Neural cell (in vitro differentiated cells): Measurements from ENCODE around the gene PARP12. TPM values are rescaled to one million over a fixed set of nuclear protein-coding genes. Genes with fewer than 3 reads are reported as not detected.

Source experiments
- H2AFZ ChIP-seq: fragments of 200-600, 300-800 bp; sonication (generic), shearing (Covaris generic); 2 replicates; pipeline ENCODE4 v1.6.0; 2014; ENCODE audit warnings: low read depth, mild to moderate bottlenecking, antibody characterized with exemption, low read length, moderate library complexity
- H3F3A ChIP-seq: fragments of 200-600 bp; shearing (Covaris generic); 2 replicates; pipeline ENCODE4 v1.6.1; 2016; ENCODE audit warnings: mild to moderate bottlenecking, moderate library complexity, mixed read lengths, antibody characterized with exemption, low read length; ENCODE audit not compliant: insufficient read depth, poor library complexity, severe bottlenecking
- H3K27ac ChIP-seq: fragments of 200-600, 300-800 bp; sonication (generic), shearing (Covaris generic); 2 replicates; pipeline ENCODE4 v1.5.1; 2014; ENCODE audit warnings: mild to moderate bottlenecking, low read length, moderate library complexity
- H3K27me3 ChIP-seq: fragments of 300-800, 200-600 bp; sonication (generic), shearing (Covaris generic); 2 replicates; pipeline ENCODE4 v1.6.0; 2014; ENCODE audit warnings: mild to moderate bottlenecking, low read depth, low read length, moderate library complexity; ENCODE audit not compliant: insufficient read depth
- H3K36me3 ChIP-seq: fragments of 300-800, 200-600 bp; sonication (generic), shearing (Covaris generic); 2 replicates; pipeline ENCODE4 v1.5.1; 2014; ENCODE audit warnings: mild to moderate bottlenecking, antibody characterized with exemption, low read length, moderate library complexity; ENCODE audit not compliant: insufficient read depth
- H3K4me2 ChIP-seq: fragments of 300-800, 200-600 bp; sonication (generic), shearing (Covaris generic); 2 replicates; pipeline ENCODE4 v1.6.0; 2014; ENCODE audit warnings: mild to moderate bottlenecking, low read length
- H3K4me3 ChIP-seq: fragments of 300-800, 200-600 bp; sonication (generic), shearing (Covaris generic); 2 replicates; pipeline ENCODE4 v1.5.1; 2014; ENCODE audit warnings: mild to moderate bottlenecking, low read length, moderate library complexity
- H3K79me2 ChIP-seq: fragments of 200-600 bp; shearing (Covaris generic); replicated peaks from 2 replicates; pipeline ENCODE4 v1.6.0; 2014; ENCODE audit warnings: mild to moderate bottlenecking, low read length, moderate library complexity; ENCODE audit not compliant: insufficient read depth
- H3K9ac ChIP-seq: fragments of 300-800, 200-600 bp; sonication (generic), shearing (Covaris generic); 2 replicates; pipeline ENCODE4 v1.6.1; 2016; ENCODE audit warnings: mild to moderate bottlenecking, low read length, mixed read lengths
- H3K9me2 ChIP-seq: fragments of 200-600 bp; shearing (Covaris generic); 2 replicates; pipeline ENCODE4 v1.6.1; 2016; ENCODE audit warnings: mild to moderate bottlenecking, low read length, mixed read lengths; ENCODE audit not compliant: insufficient read depth
- H3K9me3 ChIP-seq: fragments of 200-600, 300-800 bp; sonication (generic), shearing (Covaris generic); 2 replicates; pipeline ENCODE4 v1.6.1; 2016; ENCODE audit warnings: mild to moderate bottlenecking, mixed run types, low read length, moderate library complexity, mixed read lengths
- H4K20me1 ChIP-seq: fragments of 200-600 bp; shearing (Covaris generic); 2 replicates; pipeline ENCODE4 v1.6.1; 2016; ENCODE audit warnings: mild to moderate bottlenecking, mixed run types; ENCODE audit not compliant: insufficient read depth
- EP300 ChIP-seq: fragments of 450-650 bp; conservative IDR thresholded peaks from 2 replicates; pipeline ENCODE4 v1.6.1; 2014; ENCODE audit warnings: antibody characterized with exemption, mild to moderate bottlenecking, moderate library complexity; ENCODE audit not compliant: poor library complexity, severe bottlenecking
- EZH2 ChIP-seq: fragments of 200-600, 300-800 bp; shearing (Covaris generic), sonication (generic); IDR thresholded peaks from 2 replicates; pipeline ENCODE4 v1.6.1; 2014; ENCODE audit warnings: antibody characterized with exemption, low read length, borderline replicate concordance, mild to moderate bottlenecking; ENCODE audit not compliant: insufficient read depth, poor library complexity, severe bottlenecking
- MXI1 ChIP-seq: fragments of 450-650 bp; conservative IDR thresholded peaks from 2 replicates; pipeline ENCODE4 v1.6.1; 2014; ENCODE audit warnings: antibody characterized with exemption, mild to moderate bottlenecking; ENCODE audit not compliant: poor library complexity, severe bottlenecking
- POLR2AphosphoS5 ChIP-seq: IDR thresholded peaks from 2 replicates; pipeline ENCODE4 v1.6.1; 2012
- RAD21 ChIP-seq: fragments of 450-650 bp; conservative IDR thresholded peaks from 2 replicates; pipeline ENCODE4 v1.6.1; 2014; ENCODE audit warnings: antibody characterized with exemption, mild to moderate bottlenecking, moderate library complexity
- SMC3 ChIP-seq: fragments of 450-650 bp; conservative IDR thresholded peaks from 2 replicates; pipeline ENCODE4 v1.6.1; 2014; ENCODE audit warnings: antibody characterized with exemption, mild to moderate bottlenecking, moderate library complexity; ENCODE audit not compliant: poor library complexity
- TAF1 ChIP-seq: IDR thresholded peaks from 2 replicates; pipeline ENCODE4 v1.6.1; 2012; ENCODE audit warnings: low read depth
- polyA plus RNA-seq: library from polyadenylated mRNA; depleted of rRNA; stranded (reverse); fragments of >200 nt; gene quantifications from 2 replicates; pipeline ENCODE4 v1.2.3, GENCODE V29; 2014
- TF ChIP-seq, protein P1 (sequence below): fragments of 450-650 bp; IDR thresholded peaks from 2 replicates; pipeline ENCODE4 v1.5.1; 2014; ENCODE audit warnings: antibody characterized with exemption, mild to moderate bottlenecking, moderate library complexity; ENCODE audit not compliant: poor library complexity, severe bottlenecking
- TF ChIP-seq, protein P2 (sequence below): IDR thresholded peaks from 2 replicates; pipeline ENCODE4 v1.6.1; 2012; ENCODE audit warnings: borderline replicate concordance

The PARP12 gene
- polyA plus RNA-seq, 1 donor from 2014 or later: not detected

- Histone ChIP-seq H4K20me1 (no peaks in the 10 kb centered on the region), H3K27me3 (peaks cover 2% of the 10 kb centered on the region), H3K79me2 (no peaks in the 10 kb centered on the region), H3F3A (no peaks in the 10 kb centered on the region), H3K36me3 (no peaks in the 10 kb centered on the region), H3K9ac (no peak overlapping the region), H2AFZ (no peak overlapping the region), H3K9me3 (no peaks in the 10 kb centered on the region), H3K4me2 (no peak overlapping the region), H3K27ac (no peak overlapping the region), H3K4me3 (no peak overlapping the region), H3K9me2 (no peaks in the 10 kb centered on the region)
- no peak for TF ChIP-seq EP300
- no peak for TF ChIP-seq TAF1
- TF ChIP-seq RAD21: no peak
- TF ChIP-seq POLR2AphosphoS5: no peak
- no peak for TF ChIP-seq SMC3
- TF ChIP-seq, protein P1, sequence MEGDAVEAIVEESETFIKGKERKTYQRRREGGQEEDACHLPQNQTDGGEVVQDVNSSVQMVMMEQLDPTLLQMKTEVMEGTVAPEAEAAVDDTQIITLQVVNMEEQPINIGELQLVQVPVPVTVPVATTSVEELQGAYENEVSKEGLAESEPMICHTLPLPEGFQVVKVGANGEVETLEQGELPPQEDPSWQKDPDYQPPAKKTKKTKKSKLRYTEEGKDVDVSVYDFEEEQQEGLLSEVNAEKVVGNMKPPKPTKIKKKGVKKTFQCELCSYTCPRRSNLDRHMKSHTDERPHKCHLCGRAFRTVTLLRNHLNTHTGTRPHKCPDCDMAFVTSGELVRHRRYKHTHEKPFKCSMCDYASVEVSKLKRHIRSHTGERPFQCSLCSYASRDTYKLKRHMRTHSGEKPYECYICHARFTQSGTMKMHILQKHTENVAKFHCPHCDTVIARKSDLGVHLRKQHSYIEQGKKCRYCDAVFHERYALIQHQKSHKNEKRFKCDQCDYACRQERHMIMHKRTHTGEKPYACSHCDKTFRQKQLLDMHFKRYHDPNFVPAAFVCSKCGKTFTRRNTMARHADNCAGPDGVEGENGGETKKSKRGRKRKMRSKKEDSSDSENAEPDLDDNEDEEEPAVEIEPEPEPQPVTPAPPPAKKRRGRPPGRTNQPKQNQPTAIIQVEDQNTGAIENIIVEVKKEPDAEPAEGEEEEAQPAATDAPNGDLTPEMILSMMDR: no peak
- TF ChIP-seq, protein P2, sequence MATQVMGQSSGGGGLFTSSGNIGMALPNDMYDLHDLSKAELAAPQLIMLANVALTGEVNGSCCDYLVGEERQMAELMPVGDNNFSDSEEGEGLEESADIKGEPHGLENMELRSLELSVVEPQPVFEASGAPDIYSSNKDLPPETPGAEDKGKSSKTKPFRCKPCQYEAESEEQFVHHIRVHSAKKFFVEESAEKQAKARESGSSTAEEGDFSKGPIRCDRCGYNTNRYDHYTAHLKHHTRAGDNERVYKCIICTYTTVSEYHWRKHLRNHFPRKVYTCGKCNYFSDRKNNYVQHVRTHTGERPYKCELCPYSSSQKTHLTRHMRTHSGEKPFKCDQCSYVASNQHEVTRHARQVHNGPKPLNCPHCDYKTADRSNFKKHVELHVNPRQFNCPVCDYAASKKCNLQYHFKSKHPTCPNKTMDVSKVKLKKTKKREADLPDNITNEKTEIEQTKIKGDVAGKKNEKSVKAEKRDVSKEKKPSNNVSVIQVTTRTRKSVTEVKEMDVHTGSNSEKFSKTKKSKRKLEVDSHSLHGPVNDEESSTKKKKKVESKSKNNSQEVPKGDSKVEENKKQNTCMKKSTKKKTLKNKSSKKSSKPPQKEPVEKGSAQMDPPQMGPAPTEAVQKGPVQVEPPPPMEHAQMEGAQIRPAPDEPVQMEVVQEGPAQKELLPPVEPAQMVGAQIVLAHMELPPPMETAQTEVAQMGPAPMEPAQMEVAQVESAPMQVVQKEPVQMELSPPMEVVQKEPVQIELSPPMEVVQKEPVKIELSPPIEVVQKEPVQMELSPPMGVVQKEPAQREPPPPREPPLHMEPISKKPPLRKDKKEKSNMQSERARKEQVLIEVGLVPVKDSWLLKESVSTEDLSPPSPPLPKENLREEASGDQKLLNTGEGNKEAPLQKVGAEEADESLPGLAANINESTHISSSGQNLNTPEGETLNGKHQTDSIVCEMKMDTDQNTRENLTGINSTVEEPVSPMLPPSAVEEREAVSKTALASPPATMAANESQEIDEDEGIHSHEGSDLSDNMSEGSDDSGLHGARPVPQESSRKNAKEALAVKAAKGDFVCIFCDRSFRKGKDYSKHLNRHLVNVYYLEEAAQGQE: no peak
- TF ChIP-seq EZH2: no peak
- TF ChIP-seq MXI1: no peak
Observed at GRCh38 chr7:140027858-140028257, 34.9 kb downstream of the PARP12 start.

DNA sequence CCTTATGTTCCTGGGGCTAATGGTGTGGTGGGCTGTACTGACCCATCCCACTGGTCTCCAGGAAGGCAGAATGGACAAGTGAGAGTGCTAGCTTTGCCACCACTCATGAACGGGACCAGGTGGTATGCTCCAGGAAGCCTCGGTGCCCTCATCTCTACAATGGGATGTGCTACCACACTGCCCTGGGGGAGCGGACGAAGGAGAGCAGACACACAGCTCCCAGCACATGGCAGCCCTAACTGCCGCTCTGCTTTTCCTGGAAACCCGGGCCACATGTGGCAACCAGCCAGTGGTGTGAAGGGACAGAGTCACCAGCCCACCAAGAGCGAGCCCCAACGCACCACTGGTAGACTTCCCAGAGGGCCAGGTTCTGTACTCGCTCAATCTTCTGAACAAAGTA is 35.8 kb downstream of the PARP12 start:
- Histone ChIP-seq H3F3A (no peaks in the 10 kb centered on the region), H3K36me3 (no peaks in the 10 kb centered on the region), H4K20me1 (no peaks in the 10 kb centered on the region), H3K27me3 (peaks cover 2% of the 10 kb centered on the region), H3K9me3 (no peaks in the 10 kb centered on the region), H3K9me2 (no peaks in the 10 kb centered on the region), H3K9ac (no peak overlapping the region), H3K27ac (no peak overlapping the region), H3K4me3 (no peak overlapping the region), H2AFZ (no peak overlapping the region), H3K79me2 (no peaks in the 10 kb centered on the region), H3K4me2 (no peak overlapping the region)
- TF ChIP-seq EZH2 (no peak), TAF1 (no peak), EP300 (no peak), RAD21 (no peak), SMC3 (no peak), POLR2AphosphoS5 (no peak), MXI1 (no peak)
- TF ChIP-seq, protein P1: no peak
- TF ChIP-seq, protein P2: no peak
